ENCODE data around the gene DSEL.
A peak's percentile ranks its signal among the peaks of the same experiment; 100 is the strongest.

Gene DSEL

DNA sequence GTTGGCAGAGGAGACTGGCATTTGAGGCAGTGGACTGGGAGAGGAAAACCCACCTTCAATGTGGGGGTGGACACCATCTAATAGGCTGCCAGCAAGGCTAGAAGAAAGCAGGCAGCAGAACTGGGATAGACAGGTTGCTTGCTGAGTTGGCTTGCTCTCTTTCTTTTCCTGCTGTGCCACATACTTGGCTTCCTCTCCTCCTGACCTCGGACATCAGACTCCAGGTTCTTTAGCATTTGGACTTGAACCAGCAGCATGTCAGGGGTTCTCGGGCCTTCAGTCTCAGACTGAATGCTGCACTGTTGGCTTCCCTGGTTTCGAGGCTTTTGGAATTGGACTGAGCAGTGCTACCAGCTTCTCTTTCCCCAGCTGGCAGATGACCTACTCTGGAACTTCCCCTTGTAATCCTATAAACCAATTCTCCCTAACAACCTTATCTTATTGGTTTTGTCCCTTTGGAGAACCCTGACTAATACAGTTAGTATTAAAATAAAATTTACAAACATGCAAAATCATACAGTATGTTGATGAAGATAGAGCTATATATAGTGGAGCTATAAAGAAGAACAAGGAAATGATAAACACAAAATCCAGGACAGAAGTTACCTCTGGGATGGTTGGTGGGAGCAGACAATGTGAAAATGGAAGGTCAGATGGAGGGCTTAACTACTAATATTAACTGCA, 15.9 kb downstream of the DSEL start:
- no peak for DNase-seq

DNA sequence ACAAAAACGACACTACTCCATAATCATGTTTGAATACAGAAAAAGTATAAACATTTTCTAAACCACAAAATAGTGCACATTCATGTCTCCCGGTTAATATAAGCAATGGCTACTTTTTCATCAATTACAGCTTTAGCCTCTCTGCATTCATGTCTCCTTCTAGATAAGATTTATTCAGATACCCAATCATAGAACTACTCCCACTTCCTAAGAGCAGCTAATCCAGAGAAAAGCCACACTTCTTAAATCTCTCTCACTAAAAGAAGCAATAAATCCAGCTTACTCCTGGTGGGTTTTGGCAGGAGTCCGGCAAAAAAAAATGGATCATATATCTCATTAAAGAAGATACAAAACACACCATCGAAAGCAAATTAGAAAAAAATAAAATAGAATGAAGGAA, 20.1 kb downstream of the DSEL start:
- no peak for DNase-seq

DNA sequence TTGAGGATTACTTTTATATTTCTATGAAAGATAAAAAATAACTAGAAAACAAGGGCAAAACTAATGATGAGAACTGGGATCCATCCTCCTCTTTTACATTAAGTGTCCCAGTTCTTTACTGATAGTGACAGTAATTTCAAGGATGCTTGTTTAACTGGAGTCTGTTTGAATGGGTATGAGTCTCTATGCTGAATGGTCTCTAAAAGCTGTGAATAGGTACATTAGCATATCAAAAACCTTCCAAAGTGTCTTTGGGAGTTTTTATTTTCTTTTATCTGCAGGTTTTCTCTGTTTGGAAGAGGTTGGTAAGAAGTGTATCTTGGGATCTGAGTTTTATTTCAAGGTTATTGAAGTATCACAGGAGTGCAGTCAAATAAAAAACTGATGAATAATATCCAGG, 30.0 kb downstream of the DSEL start:
- no peak for DNase-seq

DNA sequence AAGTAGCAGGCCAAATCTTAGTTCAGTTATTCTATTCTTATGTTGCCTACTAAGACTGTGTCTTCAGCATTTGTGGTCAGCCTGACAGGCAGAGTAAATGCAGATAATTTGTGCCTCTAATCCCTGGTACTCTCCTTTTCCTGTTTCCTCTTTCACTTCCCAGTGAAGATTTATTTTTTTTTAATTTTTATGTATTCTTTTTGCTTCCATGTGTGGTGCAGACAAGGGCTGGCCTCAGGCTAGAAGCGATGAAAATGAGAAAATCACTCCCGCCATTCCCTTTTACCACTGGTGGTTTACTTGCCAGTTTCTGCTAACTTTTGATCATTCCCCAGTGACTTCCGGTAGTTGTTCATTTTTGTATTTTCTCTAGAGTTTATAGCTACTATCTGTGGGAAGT, 30.9 kb downstream of the DSEL start:
- no peak for DNase-seq

DNA sequence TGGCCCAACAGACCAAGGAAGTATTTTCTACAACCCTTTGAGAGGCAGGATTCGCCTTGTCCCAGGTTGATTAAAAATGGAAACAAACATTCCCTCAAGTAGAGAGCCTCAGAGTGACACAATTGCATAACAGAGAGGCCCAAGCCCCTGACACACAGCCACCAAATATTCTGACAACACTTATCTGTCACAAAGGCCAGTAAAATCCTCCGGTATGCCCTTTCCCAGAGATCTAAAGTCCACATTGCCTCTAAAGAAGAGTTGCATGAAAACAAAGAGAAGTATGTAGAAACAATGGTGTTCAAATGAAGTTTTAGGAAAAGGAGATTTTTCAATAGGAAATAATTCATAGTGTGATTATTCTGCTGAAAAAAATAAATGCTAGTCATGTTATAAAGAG, 32.1 kb downstream of the DSEL start:
- DNase-seq, result no peak

DNA sequence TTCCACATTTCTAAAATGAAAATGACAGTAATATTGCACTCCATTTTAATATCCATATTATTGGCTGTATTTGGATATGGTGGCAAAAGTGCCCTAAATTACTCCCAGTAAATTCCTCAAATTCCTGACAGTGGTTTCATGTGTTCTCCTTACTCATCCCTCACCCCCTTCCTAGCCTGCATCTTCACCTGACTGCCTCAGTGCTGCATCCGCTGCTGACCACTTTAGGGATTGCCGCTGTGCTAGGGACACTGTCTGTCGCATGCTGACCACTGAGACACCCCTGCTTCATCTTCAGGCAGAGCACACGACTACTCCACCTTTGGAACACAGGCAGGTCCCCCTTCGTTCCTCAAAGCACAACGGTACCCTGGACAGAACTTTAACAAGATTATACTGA, 32.6 kb downstream of the DSEL start:
- peak; percentile 22 for DNase-seq

DNA sequence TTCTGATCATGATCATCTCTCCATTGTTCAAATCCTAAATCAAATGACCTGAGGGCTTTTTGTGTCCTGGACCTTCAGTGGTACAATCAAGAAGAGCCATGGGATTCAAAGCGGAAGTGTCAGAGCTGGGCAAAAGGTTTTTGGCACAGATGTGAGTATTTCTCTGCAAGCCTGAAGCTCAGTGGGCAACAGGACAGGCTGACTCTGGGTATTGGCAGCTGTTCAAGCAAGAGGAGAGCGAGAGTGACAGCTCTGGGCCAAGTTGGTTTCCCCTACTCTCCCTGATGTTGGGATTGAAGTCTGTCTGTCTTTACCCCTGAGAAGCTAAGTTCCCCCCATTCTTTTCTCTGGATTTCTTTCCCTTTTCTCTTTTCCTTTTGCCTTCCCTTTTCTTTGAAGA, 33.3 kb downstream of the DSEL start:
- no peak for DNase-seq

DNA sequence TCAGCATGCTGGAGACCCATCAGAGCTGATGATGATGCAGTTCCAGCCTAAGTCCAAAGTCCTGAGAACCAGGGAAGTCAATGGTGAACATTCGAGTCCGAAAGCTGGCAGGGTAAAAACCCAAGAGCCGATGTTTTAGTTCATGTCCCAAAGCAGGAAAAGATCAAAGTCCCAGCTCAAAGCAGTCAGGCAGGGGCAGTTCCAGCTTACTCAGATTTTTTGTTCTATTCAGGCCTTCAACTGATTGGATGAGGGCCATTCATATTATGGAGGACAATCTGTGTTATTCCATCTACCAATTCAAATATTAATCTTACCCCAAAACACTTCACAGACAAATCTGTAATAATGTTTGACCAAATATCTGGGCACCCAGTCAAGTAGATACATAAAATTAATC, 38.3 kb downstream of the DSEL start:
- no peak for DNase-seq

DNA sequence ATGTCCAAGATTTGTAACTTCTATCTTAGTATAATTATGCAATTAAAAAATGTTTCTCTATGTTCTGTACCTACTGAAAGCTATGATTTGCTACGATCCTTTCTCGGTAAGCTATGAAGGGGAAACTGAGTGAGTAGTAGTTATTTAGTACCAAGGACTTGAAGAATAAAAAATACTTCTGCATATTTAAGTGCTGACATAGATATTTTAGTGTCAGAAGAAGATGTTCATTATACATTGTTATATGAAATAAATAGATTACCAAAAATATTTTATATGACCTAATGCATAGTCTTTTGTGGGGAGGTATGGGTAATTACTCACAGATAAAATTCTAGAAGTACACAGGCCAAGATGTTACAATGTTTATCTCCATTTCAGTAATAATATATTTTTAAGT, 39.0 kb downstream of the DSEL start:
- DNase-seq, result no peak

DNA sequence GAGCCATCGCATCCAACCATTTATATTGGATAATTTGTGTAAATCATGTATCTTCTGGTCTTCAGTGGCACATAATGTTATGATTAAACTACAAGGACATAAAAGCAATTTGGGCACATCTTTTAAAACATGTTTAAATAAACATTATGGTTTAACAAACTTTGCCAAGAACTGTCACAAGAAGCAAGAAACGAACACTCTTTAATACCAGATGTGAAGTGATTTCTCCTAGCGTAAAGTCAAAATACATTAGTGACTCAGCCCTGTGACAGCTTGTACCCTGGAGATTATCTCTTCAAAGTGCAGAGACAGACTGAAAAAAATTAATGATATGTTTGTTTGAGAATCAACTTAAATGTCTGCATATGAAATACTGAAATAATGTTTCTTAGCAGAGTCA, 39.9 kb downstream of the DSEL start:
- no peak for DNase-seq

DNA sequence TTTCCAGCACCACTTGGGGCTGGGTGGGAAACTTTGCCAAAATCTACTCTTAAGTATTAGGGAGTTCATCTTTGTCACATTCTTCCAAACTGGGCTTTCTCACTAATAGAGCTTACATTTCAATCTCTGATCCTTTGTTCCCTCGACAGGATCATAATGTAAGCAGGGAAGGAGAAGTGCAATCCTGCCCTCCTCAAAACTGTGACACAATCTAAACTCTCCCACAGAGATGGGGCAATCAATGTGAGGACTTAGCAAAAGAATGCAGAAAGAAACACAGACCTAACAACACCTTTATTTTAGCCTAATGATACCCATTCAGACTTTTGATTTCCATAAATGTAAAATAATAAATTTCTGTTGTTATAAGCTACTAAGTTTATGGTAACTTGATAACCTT, 40.8 kb downstream of the DSEL start:
- no peak for DNase-seq

DNA sequence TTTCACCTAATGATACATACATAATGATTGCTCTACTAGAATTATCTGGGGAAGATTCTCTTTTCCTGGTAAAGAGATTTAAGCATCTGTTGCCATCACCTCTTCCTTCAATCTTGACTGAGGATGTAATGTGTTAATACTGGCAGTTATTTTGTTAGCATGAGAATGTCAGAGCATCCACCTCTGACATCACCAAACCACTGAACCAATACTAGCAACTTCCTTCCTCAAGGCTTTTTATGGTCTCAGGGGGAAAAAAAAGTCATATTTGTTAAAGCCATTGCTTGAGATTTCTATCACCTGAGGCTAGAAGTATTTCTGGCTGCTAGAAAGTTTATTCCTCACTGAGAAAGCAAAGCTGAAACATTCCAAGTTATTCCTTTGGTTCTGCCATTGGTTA, 48.5 kb downstream of the DSEL start:
- no peak for DNase-seq

DNA sequence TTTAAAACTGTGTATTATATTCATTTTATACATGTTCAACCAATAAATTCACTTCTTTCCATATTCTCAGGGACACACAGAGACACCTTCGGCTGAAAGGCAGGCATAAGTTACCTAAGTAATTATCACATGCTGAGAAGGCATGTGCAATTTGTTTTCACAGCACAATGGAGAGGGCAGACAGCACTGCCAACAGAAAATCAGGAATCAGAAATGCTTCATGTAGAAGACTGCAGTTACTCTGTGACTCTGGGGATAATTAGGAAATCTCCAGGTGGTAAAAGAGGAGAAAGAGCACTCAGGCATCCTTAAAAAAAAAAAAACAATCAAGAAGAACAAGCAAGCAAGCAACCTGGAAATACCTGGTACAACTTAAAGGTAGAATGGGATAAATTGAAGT, 49.3 kb downstream of the DSEL start:
- DNase-seq, result no peak

DNA sequence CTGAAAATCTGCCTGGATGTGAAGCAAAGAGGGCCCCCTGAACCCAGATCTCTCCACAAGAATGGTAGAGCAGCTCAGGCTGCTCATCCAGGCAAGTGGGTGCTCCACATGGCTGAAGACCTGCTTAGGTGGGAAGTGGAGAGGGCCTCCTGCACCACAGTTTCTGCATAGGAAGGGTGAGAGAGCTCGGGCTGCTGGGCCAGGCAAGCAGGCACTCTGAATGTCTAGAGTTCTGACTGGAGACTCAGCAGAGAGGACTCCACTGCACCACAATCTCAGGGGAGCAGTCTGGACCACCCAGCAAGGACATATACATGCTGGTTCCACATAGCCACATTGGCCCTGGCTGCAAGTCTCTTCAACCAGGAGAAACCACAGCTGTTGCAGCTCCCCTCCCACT, 52.0 kb downstream of the DSEL start:
- DNase-seq, result no peak

DNA sequence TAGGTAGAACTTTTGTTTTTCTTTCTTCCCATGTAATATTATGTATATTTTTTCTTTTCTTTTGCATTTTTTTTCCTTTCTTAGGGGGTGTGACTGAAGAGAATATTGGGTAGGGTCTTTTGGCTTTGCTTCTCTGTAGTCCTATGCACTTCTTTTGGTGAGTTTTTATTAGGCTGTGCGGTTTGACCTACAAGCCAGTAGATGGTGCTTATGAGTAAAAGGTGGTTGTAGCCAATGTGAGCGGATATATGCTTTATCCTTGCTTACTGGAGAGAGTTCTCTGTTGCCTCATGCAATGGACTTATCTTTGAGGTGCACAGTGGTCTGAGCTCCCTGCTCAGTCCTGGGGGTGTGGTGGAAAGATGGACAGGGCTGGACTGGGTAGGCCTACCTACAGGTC, 52.7 kb downstream of the DSEL start:
- DNase-seq, result no peak

DNA sequence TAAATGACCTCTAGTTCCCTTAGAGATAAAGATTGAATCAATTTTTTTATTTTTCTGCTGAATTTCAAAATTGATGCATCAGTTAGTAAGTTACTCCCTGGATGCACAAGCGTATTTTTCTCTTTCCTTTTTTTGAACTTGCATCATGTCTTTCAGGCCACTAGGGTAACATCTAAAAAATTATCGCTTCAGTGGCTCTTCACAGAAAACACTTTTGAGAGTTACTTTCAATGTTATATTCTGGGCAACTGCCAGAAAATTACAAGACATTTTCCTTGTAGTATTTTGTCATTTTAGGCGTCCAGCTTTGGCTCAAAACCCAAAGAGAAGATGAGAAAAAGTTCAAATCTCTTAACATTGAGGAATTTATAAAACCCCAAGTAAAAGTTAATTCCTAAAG, 59.8 kb downstream of the DSEL start:
- no peak for DNase-seq
